ENCODE results near the gene SEC14L5. TPM values are rescaled to one million over a fixed set of nuclear protein-coding genes. Genes with fewer than 3 reads are reported as not detected.

Gene SEC14L5
- total and polyA plus RNA-seq, 10 of the 15 experiments (the other 5 are each of a cell fraction or from before 2014, with no cell fraction given) = 0.01 TPM; not detected in 9

DNA sequence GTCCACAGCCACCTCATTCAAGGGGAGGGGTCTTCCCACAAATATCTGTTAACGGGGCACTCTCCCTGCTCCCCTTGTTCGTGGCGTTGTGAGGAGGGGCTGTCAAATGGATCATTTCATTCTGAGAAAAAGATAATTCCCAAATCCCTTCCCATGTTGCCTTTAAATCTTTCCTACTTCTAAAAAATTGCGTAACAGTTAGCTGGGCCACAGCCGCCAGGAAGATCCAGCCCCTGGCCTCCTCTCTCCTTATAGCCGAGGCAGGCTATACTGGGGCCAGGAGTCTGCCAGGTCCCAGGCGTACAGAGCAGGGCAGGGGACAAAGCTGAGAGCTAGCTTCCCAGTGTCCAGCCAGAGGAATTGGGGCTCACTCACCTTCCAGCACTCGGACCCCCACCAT lies 107.2 kb downstream of the SEC14L5 start (continued):
- TF ChIP-seq, protein P1, sequence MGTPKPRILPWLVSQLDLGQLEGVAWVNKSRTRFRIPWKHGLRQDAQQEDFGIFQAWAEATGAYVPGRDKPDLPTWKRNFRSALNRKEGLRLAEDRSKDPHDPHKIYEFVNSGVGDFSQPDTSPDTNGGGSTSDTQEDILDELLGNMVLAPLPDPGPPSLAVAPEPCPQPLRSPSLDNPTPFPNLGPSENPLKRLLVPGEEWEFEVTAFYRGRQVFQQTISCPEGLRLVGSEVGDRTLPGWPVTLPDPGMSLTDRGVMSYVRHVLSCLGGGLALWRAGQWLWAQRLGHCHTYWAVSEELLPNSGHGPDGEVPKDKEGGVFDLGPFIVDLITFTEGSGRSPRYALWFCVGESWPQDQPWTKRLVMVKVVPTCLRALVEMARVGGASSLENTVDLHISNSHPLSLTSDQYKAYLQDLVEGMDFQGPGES (IDR thresholded peaks at IDR 0.05) = no peak
- TF ChIP-seq PML (IDR thresholded peaks at IDR 0.05; ENCODE audit: low read length) (no peak), SIN3A (IDR thresholded peaks at IDR 0.05; ENCODE audit: low read depth, low read length) (no peak), KAT2A (conservative IDR thresholded peaks at IDR 0.05; ENCODE audit: control insufficient read depth, low read depth, low read length) (no peak), ZNF274 (IDR thresholded peaks at IDR 0.05; ENCODE audit: insufficient read depth, insufficient read length) (no peak), ZNF622 (IDR thresholded peaks at IDR 0.05) (no peak), NBN (IDR thresholded peaks at IDR 0.05) (no peak)
- TF ChIP-seq, protein P2, sequence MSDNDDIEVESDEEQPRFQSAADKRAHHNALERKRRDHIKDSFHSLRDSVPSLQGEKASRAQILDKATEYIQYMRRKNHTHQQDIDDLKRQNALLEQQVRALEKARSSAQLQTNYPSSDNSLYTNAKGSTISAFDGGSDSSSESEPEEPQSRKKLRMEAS (IDR thresholded peaks at IDR 0.05; ENCODE audit: low read depth, low read length) = no peak
- TF ChIP-seq, protein P3, sequence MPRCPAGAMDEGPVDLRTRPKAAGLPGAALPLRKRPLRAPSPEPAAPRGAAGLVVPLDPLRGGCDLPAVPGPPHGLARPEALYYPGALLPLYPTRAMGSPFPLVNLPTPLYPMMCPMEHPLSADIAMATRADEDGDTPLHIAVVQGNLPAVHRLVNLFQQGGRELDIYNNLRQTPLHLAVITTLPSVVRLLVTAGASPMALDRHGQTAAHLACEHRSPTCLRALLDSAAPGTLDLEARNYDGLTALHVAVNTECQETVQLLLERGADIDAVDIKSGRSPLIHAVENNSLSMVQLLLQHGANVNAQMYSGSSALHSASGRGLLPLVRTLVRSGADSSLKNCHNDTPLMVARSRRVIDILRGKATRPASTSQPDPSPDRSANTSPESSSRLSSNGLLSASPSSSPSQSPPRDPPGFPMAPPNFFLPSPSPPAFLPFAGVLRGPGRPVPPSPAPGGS (IDR thresholded peaks at IDR 0.05; ENCODE audit: borderline replicate concordance, insufficient read depth, low read depth, low read length, poor library complexity, severe bottlenecking) = no peak
- TF ChIP-seq, protein P4, sequence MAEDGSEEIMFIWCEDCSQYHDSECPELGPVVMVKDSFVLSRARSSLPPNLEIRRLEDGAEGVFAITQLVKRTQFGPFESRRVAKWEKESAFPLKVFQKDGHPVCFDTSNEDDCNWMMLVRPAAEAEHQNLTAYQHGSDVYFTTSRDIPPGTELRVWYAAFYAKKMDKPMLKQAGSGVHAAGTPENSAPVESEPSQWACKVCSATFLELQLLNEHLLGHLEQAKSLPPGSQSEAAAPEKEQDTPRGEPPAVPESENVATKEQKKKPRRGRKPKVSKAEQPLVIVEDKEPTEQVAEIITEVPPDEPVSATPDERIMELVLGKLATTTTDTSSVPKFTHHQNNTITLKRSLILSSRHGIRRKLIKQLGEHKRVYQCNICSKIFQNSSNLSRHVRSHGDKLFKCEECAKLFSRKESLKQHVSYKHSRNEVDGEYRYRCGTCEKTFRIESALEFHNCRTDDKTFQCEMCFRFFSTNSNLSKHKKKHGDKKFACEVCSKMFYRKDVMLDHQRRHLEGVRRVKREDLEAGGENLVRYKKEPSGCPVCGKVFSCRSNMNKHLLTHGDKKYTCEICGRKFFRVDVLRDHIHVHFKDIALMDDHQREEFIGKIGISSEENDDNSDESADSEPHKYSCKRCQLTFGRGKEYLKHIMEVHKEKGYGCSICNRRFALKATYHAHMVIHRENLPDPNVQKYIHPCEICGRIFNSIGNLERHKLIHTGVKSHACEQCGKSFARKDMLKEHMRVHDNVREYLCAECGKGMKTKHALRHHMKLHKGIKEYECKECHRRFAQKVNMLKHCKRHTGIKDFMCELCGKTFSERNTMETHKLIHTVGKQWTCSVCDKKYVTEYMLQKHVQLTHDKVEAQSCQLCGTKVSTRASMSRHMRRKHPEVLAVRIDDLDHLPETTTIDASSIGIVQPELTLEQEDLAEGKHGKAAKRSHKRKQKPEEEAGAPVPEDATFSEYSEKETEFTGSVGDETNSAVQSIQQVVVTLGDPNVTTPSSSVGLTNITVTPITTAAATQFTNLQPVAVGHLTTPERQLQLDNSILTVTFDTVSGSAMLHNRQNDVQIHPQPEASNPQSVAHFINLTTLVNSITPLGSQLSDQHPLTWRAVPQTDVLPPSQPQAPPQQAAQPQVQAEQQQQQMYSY (CRISPR knock-in tag; IDR thresholded peaks at IDR 0.05) = no peak

Data from GM12878 (cell line).